SK-N-SH treated with all-trans-retinoic acid at 6 μM for 48 hours (cell line): ENCODE data around the gene ZSWIM9.

ENCODE experiments used
- ATAC-seq: fragments of 200-7000 bp; cut with Tn5 transposase; 3 replicates; pipeline ENCODE4 v1.9.1; 2020; ENCODE audit warnings: mild to moderate bottlenecking, moderate library complexity
- ARNTL ChIP-seq: fragments of 450-650 bp; formaldehyde crosslinking; IDR thresholded peaks from 2 replicates; pipeline ENCODE4 v1.5.0; 2020; ENCODE audit warnings: low read depth, mild to moderate bottlenecking, moderate library complexity, borderline replicate concordance
- BACH2 ChIP-seq: fragments of 250-450 bp; sonication (Bioruptor Pico); IDR thresholded peaks from 2 replicates; pipeline ENCODE4 v1.9.0; 2021; ENCODE audit warnings: mild to moderate bottlenecking, borderline replicate concordance
- CREB5 ChIP-seq: fragments of 250-450 bp; sonication (Bioruptor Pico); IDR thresholded peaks from 2 replicates; pipeline ENCODE4 v1.5.1; 2020; ENCODE audit warnings: low read depth, mild to moderate bottlenecking, moderate library complexity
- CSDC2 ChIP-seq: fragments of 250-450 bp; sonication (Bioruptor Pico); IDR thresholded peaks from 2 replicates; pipeline ENCODE4 v1.5.0; 2020; ENCODE audit warnings: mild to moderate bottlenecking, moderate library complexity
- CSRNP3 ChIP-seq: fragments of 250-450 bp; sonication (Bioruptor Pico); IDR thresholded peaks from 2 replicates; pipeline ENCODE4 v1.5.1; 2021; ENCODE audit warnings: mild to moderate bottlenecking, moderate library complexity
- GLIS3 ChIP-seq: fragments of 250-450 bp; sonication (Bioruptor Pico); IDR thresholded peaks from 2 replicates; pipeline ENCODE4 v1.5.0; 2020; ENCODE audit warnings: mild to moderate bottlenecking, moderate library complexity
- ISL1 ChIP-seq: fragments of 250-450 bp; sonication (Bioruptor Pico); IDR thresholded peaks from 2 replicates; pipeline ENCODE4 v2.1.2; 2022; ENCODE audit warnings: mild to moderate bottlenecking, moderate library complexity
- OSR1 ChIP-seq: fragments of 250-450 bp; sonication (Bioruptor Pico); IDR thresholded peaks from 2 replicates; pipeline ENCODE4 v1.8.0; 2022; ENCODE audit warnings: moderate library complexity, mild to moderate bottlenecking, inconsistent platforms
- PATZ1 ChIP-seq: fragments of 250-450 bp; sonication (Bioruptor Pico); IDR thresholded peaks from 2 replicates; pipeline ENCODE4 v1.8.0; 2020; ENCODE audit warnings: mild to moderate bottlenecking, moderate library complexity, borderline replicate concordance
- POU6F1 ChIP-seq: fragments of 250-450 bp; sonication (Bioruptor Pico); IDR thresholded peaks from 2 replicates; pipeline ENCODE4 v1.8.0; 2021; ENCODE audit warnings: low read depth, mild to moderate bottlenecking, moderate library complexity, borderline replicate concordance
- PPARA ChIP-seq: fragments of 250-450 bp; sonication (Bioruptor Pico); IDR thresholded peaks from 2 replicates; pipeline ENCODE4 v1.5.0; 2020; ENCODE audit warnings: mild to moderate bottlenecking, borderline replicate concordance
- RARB ChIP-seq: fragments of 250-450 bp; sonication (Bioruptor Pico); IDR thresholded peaks from 2 replicates; pipeline ENCODE4 v1.8.0; 2021; ENCODE audit warnings: mild to moderate bottlenecking, moderate library complexity
- TCF4 ChIP-seq: fragments of 250-450 bp; sonication (Bioruptor Pico); IDR thresholded peaks from 2 replicates; pipeline ENCODE4 v1.8.0; 2021; ENCODE audit warnings: mild to moderate bottlenecking, moderate library complexity, borderline replicate concordance
- TOX ChIP-seq: fragments of 250-450 bp; sonication (Bioruptor Pico); IDR thresholded peaks from 2 replicates; pipeline ENCODE4 v1.8.0; 2021; ENCODE audit warnings: mild to moderate bottlenecking, moderate library complexity, borderline replicate concordance
- ZFP30 ChIP-seq: fragments of 450-650 bp; formaldehyde crosslinking; IDR thresholded peaks from 2 replicates; pipeline ENCODE4 v1.5.0; 2022; ENCODE audit warnings: mild to moderate bottlenecking, moderate library complexity
- ZNF565 ChIP-seq: fragments of 450-650 bp; formaldehyde crosslinking; conservative IDR thresholded peaks from 2 replicates; pipeline ENCODE4 v1.5.0; 2020; ENCODE audit warnings: low read depth, mild to moderate bottlenecking, moderate library complexity
- ZNF8 ChIP-seq: fragments of 450-650 bp; formaldehyde crosslinking; IDR thresholded peaks from 2 replicates; pipeline ENCODE4 v1.5.0; 2020; ENCODE audit warnings: mild to moderate bottlenecking, moderate library complexity

The ZSWIM9 gene

GRCh38 chr19:48210005-48210404 is 39.5 kb downstream of the ZSWIM9 start (continued):
- TF ChIP-seq POU6F1 (CRISPR knock-in tag), result no peak
- no peak for TF ChIP-seq RARB (CRISPR knock-in tag)

- no peak for TF ChIP-seq ARNTL (CRISPR knock-in tag)
- TF ChIP-seq CSRNP3 (CRISPR knock-in tag), result no peak
- TF ChIP-seq CREB5 (CRISPR knock-in tag), result no peak
- no peak for TF ChIP-seq RARB (CRISPR knock-in tag)
- no peak for TF ChIP-seq TOX
- no peak for TF ChIP-seq PATZ1 (CRISPR knock-in tag)
- TF ChIP-seq PPARA (CRISPR knock-in tag), result no peak
- no peak for TF ChIP-seq ZFP30 (CRISPR knock-in tag)
- no peak for TF ChIP-seq GLIS3
- no peak for TF ChIP-seq ZNF565 (CRISPR knock-in tag)
- TF ChIP-seq, all 23 proteins: peak for 0
- no peak for ATAC-seq
These were observed 43.5 kb downstream of the ZSWIM9 start for GRCh38 chr19:48213959-48214358.

GRCh38 chr19:48216933-48217332 is 46.5 kb downstream of the ZSWIM9 start:
- TF ChIP-seq ZFP30 (CRISPR knock-in tag) (no peak), RARB (CRISPR knock-in tag) (no peak), CSRNP3 (CRISPR knock-in tag) (no peak), CSDC2 (CRISPR knock-in tag) (no peak), POU6F1 (CRISPR knock-in tag) (no peak), OSR1 (CRISPR knock-in tag) (no peak), CREB5 (CRISPR knock-in tag) (no peak), PPARA (CRISPR knock-in tag) (no peak), TCF4 (CRISPR knock-in tag) (no peak), ZNF8 (CRISPR knock-in tag) (no peak), ISL1 (CRISPR knock-in tag) (no peak), GLIS3 (no peak), BACH2 (CRISPR knock-in tag) (no peak)
- no peak for ATAC-seq
